NCI-H1694 treated with DMSO at 0.1 percent for 48 hours (cell line): ENCODE data around the gene CACNA1C.
A peak's percentile ranks its signal among the peaks of the same experiment; 100 is the strongest.

Experiments
- DNase-seq: peaks from one replicate; lab custom pipeline; 2025; lab: John Stamatoyannopoulos, UW

Gene CACNA1C

GRCh38 chr12:2258025-2258424 lies 205.2 kb downstream of the CACNA1C start:
- DNase-seq = no peak

DNA sequence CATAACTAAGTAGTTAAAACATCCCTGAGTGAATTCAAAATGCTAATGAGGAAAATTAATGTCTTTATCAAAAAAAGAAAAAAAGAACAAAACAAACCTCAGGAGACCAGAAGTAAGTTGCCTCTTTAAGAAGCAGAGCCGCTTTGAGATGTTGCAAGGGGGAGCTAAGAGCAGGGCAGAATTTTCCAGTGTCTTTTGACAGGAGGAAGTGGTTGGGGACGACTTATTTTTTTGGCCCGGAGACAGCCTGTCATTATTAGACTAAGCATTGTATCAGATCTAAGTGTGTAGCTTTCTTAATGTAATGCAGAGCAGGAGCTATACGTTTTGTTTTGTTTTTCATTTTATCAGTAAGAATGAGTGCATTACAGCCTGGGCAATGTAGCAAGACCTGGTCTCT lies 206.6 kb downstream of the CACNA1C start:
- DNase-seq = no peak

DNA sequence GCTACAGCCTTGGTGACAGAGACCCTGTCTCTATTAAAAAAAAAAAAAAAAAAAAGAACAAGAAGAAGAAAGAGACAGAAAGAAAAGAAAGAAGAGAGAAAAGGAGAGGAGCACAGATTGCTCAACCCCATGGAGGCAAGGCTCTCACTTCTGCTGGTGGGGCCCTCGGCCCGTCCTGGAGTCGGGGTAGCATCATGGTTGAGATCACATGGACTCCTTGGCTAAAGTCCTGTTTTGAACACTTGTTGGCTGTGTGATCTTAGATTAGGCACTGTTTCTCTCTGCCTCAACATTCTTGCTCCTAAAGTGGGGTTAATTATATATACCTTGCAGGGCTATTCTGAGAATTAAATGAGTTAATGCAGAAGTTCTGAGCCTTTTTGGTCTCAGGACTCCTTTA lies 207.7 kb downstream of the CACNA1C start:
- DNase-seq = no peak

DNA sequence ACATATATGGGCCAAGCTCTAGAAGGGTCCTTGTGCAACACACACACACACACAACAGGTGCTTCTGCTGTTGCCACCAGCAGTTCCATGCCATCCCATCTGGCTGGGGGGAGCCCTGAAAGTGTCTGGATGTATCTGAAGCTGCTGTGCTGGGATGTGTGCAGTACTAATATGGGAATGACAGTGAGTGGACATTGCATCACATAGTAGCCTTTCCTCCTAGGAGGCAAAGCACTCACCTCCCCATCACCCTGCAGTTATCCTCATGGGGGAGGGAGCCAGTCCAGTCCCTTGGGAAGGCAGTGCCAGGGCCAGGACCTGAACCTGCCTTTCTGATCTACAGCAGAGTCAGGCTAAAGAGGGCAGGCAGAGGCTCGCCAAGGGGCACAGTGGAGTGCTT lies 208.9 kb downstream of the CACNA1C start:
- DNase-seq = no peak

DNA sequence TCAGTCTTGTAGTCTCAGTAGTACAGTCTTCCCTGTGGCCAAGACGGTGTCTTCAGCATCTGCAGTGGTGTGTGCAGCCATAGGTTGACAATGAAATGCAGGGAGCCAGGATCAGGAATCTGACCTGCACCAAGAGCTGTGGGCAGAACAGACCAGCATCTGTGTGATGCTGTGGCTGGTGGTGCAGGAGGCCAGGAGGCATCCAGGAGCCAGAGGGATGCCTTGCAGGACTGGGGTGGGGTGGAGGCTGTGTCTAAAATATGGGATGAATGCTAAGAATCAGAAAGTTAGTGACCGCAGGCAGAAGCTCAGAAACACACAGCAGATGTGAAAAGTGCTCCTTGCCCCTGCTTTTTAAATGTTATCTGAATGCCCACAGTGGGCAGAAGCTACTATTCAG lies 209.7 kb downstream of the CACNA1C start:
- DNase-seq = no peak

DNA sequence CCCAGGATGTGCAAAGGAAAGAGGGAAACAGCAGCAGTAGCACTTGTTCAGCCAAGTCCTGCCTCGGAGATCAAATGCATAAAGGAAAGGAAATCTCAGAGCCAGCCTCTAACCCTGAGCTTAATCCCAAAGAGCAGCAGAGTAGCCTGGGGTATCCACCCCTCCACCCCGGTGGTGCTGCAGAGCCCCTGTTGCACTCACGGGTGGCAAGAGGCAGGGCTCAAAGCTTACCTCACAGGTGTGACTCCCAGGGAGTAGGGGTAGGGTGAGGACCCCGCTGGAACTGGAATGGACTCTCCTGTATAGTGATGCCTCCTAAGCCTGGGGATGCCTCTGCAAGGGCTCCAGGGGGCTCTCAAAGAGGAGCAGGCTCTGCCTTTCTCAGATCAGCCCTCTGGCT lies 211.1 kb downstream of the CACNA1C start:
- DNase-seq = no peak

DNA sequence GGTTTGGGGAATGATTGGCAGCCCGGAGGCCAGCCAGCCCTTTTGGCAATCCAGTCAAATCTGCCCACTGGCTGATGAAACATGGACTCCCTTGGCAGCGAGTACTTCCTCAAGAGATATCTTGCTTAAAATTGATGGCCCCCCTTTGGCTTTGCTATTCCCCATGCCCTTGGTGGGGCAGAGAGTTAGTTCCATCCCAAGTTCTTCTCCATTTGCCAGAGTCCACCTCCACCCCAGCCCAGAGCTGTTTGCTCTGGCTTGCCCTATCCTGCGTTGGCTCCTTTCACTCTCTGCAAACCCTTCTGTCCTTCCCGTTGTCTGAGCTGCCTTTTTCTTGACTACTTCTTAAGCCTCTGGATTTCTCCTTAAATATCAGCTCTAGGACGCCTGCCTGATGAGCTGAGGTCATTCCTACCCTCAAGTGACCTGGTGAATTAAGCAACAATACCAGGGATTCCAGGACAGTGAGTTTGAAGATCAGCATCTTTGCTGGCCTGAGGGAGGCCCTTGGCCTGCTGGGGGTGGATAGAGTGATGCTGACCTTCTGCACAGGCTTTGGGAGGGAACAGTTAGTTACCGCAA lies 212.0 kb downstream of the CACNA1C start:
- no peak for DNase-seq

- DNase-seq = no peak
Measured at GRCh38 chr12:2265461-2266167, 212.8 kb downstream of the CACNA1C start.

- no peak for DNase-seq
Measured at GRCh38 chr12:2266666-2267620, 214.2 kb downstream of the CACNA1C start.

- peak; percentile 17 for DNase-seq
Measured at GRCh38 chr12:2267703-2268470, 215.1 kb downstream of the CACNA1C start.

GRCh38 chr12:2268471-2269286 lies 215.9 kb downstream of the CACNA1C start:
- DNase-seq = no peak

- DNase-seq = no peak
Measured at GRCh38 chr12:2270846-2271245, 218.1 kb downstream of the CACNA1C start.

DNA sequence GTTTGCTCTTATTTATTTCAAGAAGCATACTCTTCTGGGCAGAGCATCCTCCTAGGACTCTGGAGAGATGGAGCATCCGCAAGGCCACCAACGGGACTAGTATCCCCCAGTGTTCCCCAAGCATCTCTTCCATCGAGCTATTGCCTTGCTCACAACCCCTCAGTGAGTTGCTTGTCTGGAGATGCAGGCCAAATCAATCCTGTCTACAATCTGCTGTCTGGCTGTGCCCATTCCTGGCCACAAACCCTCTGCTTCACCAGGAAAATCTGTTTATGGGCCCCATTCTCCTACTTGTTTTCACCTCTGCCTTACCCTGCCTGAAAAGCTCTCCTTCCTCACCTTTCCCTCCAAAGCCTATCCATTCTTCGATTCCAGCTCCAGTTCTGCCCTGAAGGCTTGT lies 219.2 kb downstream of the CACNA1C start:
- DNase-seq = no peak

DNA sequence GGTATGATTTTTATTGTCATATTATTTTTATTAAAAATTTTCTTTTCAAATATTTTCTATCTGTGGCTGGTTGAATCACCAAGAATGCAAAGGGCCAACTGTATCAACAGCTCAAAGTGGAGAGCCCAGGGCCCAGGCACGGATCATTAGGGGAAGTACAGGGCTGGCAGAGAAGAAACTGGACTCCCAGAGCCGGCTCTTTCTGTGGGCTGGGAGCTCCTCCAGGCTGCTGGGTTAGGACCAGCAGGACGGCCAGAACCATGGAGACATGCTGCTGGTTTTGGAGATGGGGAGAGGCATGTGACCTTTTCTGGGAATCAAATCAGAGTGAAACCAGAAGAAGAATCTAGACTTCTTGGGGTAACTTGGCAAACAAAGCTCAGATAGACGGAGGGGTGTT lies 220.5 kb downstream of the CACNA1C start:
- no peak for DNase-seq

- DNase-seq = no peak
Measured at GRCh38 chr12:2273751-2274150, 221.0 kb downstream of the CACNA1C start.

- DNase-seq = no peak
Measured at GRCh38 chr12:2274733-2275132, 221.9 kb downstream of the CACNA1C start.

DNA sequence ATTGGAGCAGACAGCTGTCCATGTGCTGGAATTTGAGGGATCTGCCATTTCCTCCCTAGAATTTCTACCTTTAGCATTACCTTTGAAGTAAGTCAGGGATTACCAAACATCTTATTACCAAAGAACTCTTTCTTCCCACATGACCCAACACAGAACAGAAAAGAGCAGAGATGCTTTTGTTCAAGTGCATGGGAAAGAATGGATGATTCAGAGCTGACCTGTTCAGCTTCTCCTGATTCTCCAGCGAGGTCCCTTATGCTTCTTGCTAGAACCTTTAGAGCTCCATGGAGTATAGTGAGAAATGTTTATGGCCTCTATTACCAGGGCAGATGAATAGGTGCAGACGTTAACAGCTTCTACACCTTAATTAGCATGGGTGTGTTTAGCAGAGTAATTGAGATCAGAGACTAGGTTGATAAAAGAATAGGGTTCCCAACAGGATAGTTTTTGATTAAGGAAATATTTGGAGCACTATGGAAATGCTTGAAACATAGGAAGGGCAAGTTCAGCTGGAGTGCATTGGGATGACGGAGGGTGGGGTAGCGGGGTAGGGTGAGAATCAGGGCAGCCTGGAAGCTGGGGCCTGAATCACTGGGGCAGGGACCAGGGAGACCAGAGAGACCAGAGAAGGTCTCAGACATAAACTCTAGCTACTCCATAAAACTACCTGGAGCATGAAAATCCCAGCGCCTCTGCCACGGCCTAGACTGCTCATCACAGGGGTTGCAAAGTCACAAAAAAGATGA lies 223.7 kb downstream of the CACNA1C start:
- no peak for DNase-seq

DNA sequence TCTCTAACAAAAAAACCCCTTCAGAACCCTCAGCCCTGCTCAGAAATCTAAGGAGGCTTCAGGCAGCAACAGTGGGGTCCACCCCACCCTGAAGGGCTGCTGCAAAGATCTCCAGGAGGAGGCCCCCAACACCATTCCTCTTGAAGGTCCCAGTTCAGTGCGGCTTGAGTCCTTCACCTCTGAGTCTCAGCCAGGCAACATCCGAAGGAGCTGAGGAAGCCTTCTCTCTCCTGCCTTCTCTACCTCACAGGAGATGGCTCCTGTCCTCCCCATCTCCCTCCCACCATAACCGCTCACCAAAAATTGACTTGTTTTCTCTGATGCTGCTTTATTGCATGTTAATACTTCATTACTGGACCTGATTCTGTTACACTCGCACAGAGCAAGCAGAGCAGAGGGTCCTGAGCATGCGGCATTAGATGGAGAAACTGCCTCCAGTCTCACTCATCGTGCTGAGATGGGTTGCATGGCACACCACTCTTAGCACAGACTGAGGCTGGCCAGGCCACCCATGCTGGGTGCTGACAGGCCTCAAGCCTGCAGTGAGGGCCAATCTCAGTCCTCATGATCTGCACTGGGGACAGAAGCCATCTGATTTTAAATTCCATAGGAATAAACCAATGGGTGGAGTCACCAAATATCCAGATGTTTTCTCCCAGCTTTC lies 224.8 kb downstream of the CACNA1C start:
- DNase-seq = no peak

DNA sequence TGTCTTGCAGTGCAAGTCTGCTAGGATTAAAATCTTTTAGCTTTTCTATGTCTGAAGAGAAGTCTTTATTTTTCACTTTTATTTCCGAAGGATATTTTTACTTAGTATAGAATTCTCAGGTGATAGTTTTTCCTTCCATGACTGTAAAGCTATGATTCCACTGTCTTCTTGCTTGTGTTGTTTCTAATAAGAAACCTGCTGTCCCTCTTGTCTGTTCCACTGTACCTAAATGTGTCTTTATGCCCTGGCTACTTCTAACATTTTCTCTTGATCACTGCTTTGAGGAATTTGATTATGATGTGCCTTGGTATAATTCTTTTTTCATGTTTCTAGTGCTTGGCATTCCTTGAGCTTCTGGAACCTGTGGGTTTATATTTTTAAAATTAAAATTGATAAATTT lies 228.7 kb downstream of the CACNA1C start:
- no peak for DNase-seq

DNA sequence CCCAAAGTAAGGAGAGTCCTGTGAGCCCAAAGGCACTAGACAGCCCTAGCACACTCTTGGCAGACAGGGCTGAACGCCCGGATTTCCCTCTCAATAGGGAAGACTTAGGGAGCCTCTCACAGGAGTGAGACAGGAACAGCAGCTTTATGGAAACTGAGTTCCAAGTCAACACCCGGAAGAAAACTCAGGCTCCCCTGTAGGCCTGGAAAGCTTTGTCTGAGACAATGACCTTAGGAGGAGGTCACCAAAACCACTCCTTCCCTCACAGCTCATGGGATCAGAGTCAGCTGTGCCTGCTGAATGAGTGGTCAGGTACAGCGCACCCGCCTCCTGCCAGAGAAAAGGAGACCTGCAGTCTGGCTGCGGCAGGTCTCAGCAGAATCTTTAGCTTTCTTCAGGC lies 229.5 kb downstream of the CACNA1C start:
- DNase-seq = no peak
